SIG-M5 treated with dmso at 0.1 percent for 504 hours (cell line): ENCODE data around the gene PRSS1.
"Not testable (repeated sequence)": the region's sequence is repeated elsewhere in the genome, so short reads cannot be mapped to it uniquely, and the experiment has no call there.

Experiments used
- DNase-seq: peaks from one replicate; lab custom pipeline; 2025; ENCODE audit not compliant: unreplicated experiment; lab: John Stamatoyannopoulos, UW

Gene PRSS1

DNA sequence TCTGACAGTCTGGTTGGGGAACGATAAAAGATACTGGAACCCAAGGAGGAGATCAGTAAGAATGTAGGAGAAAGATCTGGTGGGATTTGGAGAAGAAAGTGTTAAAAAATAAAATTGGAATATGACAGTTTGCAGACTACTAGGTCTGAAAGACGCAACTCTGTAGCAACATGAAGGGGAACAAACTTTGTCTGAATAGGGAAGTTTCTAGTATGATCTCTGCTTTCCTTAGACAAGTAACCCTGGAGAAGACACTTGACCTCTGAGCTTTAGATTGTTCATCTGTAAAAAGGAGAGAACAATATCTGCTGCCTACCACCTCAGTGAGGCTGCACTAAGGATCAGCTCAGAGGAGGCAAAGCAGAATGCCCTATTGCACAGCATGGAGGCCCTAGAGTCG, 3.0 kb upstream of the PRSS1 start:
- DNase-seq, result peak; percentile 1

DNA sequence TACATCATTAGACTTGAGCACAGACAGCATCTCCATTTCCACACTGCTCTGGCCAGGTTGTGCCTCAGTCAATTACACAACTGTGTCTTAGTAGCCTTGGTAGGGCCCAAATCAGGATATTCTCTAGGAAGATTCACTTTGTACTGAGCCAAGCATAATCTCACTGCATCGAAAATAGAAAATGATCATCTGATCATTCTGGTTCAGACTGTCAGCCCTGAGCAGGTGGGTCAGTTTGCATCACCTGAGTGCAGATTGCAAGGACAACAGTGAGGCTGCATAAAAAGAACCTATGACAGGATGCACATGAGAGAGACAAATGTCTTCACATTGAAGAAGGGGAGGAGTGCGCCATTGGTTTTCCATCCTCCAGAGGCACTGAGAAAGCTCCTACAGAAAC, 862 bp upstream of the PRSS1 start:
- DNase-seq, result not testable (repeated sequence)

DNA sequence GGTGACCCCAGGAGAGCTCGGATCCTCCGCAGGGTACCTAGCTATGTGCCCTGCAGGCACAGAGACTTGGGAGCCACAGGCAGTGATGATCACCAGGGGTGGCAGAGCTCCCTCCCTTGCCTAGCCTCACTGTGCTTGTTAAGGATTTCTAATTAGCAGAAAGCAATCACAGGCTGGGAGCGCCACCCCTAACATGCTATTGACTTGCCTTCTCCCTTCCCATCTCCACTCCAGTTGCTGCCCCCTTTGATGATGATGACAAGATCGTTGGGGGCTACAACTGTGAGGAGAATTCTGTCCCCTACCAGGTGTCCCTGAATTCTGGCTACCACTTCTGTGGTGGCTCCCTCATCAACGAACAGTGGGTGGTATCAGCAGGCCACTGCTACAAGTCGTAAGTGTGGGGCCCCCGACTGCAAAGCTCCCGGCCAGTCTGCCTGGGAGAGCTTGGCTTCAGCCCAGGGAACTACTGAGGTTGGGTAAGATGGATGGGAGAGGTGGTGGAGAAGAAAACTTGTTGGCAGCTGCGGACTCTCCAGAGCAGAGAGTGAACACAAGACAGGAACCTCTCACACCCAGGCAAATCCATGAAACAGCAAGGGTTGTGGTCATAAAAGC, 1.2 kb downstream of the PRSS1 start:
- no peak for DNase-seq

DNA sequence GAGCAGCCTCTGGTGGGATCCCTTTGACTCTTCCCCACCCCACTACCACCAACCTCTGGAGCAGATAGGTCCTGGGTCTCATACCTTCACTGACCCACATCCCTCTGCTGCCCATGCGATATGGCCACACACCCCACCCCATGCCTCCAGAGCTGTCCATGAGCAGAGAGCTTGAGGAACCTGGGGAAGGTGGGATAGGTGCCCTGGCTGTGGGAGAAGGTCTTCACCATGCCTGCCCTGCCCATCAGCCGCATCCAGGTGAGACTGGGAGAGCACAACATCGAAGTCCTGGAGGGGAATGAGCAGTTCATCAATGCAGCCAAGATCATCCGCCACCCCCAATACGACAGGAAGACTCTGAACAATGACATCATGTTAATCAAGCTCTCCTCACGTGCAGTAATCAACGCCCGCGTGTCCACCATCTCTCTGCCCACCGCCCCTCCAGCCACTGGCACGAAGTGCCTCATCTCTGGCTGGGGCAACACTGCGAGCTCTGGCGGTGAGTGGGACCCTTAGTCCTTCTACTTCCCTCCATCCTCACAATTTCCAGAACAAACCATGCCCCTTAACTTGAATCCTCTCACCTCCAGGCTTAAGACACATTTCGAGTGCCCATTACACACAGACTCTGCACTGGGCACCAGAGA, 2.4 kb downstream of the PRSS1 start:
- DNase-seq, result not testable (repeated sequence)

DNA sequence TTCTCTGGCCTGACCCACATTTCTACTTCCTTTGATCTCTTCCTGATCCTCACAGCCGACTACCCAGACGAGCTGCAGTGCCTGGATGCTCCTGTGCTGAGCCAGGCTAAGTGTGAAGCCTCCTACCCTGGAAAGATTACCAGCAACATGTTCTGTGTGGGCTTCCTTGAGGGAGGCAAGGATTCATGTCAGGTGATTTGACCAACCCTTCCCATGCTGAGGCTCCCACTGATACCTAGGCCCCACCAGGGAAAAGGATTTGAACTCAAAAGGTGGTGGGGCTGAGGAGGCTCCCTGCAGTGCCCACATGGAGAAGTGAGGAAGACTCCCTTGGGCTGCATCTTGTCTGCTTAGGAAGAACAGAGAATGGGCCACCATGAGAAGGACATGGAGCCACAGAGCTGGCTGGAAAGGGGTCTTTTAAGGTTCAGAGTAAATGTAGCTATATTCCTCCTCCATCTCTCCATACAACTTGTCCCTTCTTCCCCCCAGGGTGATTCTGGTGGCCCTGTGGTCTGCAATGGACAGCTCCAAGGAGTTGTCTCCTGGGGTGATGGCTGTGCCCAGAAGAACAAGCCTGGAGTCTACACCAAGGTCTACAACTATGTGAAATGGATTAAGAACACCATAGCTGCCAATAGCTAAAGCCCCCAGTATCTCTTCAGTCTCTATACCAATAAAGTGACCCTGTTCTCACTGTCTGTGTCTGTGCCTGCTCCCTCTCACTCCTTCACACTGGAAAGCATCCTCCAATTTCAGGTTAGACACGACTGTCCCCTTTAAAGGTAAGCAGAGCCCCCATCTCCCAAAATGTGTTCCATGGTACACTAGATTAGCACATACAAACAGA, 3.3 kb downstream of the PRSS1 start:
- no peak for DNase-seq

DNA sequence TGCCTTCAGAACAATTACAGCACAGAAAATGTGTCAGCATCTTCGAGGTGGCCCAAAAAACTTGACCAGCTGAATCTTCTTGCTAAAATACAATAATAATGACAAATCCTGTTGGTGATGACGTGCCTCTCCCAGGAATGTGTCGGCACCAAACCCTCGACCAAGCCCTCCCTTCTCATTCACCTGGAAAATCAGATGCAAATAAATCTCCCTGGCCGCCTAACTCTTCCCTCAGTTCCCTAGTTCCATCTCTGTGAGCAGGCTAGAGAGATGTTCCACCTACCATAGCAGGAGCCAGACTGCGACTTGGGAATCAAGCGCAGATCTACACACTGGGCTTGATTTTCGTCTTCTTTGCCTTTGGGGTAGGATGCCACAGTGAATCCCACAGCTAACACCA, 4.1 kb downstream of the PRSS1 start:
- DNase-seq, result no peak

DNA sequence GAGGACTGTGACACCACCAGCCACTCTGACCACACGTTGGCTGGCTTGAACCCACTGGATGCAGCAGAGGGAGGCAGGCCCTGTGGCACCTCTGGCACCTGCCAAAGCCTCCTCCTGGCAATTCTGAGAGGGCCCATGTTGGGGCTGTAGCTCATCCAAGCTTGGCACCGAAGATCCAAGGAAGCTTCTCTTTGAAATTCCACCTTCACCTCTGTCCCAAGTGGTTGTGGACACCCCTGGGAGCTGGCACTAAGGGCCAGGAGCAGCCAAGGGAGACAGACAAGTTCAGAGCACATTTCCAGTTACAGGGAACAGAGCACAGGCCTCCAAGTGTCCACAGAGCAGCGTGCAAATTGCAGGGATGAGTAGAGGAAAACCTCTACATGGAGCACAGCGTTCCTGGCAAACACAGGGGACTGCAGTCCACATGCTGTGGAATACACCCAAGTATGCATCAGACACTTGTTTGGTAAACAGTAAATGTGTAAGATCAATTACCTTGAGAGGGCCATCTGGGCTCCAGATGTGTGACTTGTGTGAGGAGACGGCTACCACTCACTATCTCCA, 4.7 kb downstream of the PRSS1 start:
- DNase-seq, result not testable (repeated sequence)

DNA sequence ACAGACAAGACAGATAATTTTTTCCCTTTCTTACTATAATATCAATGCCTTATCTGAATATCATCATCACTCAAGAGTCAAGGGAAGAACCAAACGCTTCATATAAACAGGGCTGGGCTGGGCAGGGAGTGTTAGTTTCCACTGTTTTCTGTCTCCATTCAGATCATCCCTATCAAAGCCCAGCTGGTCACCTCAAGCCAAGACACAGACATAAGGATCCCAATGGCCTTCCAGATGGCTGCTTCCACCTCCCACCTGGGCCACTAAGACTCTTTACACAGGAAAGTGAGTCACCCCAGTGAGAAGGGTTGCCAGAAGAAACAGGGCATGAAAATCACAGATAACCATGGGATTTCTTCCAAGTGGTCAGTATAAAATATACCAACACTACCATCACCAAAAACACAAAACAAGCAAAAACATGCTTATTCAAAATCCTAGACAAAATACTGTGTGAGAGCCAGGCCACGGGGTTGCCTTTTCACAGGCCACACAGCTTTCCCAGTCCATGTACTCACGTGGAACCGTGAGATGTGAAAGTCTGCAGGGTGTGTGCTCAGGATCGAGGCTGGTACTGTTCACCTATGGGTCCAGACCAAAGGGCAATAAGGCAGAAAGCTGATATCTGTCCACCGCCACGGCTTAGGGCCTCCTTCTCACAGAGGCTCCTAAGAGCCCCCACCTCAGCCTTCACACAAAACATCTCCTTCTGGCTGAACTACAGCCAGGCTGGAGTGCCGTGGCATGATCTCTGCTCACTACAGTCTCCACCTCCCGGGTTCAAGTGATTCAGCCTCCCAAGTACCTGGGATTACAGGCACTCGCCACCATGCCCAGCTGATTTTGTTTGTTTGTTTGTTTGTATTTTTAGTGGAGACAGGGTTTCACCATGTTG, 5.7 kb downstream of the PRSS1 start:
- DNase-seq, result no peak

DNA sequence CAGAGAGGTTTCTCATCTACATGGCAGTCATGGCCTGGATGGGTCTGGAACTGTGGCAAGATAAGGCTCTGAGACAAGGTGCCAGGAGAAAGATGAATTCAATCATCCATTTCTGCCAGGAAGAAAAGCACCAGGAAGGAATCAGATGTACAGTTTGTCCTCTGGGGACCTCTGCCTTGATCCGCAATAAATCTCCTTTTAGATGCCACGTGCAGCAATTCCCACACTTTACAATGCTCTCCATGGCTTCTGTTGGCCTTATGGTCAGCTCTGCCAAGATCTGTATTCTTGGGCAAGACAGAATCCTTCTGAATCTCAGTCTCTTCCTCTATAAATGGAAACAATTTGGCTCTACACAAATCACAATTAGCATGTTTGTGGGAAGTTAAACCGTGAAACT, 9.0 kb downstream of the PRSS1 start:
- DNase-seq, result not testable (repeated sequence)

DNA sequence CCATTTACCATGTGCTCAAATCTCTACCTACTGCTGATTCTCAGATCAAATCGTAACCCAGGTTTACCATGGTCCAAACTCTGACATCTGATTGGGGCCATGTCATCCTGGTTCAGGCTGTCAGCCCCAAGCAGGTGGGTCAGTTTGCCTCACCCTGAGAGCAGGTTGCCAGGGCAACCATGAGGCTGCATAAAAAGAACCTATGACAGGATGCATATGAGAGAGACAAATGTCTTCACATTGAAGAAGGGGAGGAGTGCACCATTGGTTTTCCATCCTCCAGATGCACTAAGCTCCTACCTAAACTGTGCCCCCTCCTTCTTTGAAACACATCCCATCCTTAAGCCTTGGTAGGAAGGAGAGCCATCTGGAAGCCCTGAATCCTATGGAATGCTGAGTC, 10.2 kb downstream of the PRSS1 start:
- DNase-seq, result no peak

DNA sequence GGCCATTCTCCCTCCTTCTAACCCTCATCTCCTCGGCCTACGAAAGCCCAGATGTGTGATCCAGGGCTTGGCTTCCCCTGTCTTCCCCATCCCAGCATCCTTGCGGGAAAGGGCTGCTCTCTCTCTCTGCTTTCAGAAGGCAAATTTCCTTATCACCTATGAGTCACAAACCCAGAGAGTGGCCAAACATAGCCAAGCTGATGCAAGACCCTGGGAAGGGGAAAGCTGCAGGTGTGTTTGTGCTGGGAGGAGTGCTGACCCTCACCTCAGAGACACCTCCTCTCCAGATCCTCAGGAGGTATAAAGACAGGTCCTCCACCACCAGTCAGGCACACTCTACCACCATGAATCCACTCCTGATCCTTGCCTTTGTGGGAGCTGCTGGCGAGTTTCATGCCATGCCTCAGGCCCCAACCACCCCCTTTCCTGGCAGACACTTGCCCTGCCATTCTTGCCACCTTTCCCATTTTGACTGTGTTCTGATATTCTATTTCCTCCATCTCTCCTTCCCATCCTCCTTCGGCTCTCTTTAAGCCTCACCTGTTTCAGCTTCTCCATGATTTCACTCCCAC, 10.9 kb downstream of the PRSS1 start:
- DNase-seq, result no peak

DNA sequence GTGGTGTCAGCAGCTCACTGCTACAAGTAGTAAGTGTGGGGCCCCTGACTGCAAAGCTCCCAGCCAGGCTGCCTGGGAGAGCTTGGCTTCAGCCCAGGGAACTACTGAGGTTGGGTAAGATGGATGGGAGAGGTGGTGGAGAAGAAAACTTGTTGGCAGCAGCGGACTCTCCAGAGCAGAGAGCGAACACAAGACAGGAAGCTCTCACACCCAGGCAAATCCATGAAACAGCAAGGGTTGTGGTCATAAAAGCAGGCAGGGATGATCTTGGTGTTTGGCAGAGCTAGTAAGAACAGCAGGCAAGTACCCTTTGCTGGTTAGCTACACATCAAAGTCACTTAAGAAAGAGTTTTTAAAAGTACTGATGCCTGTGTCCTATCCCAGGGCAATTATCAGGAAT, 12.3 kb downstream of the PRSS1 start:
- not testable (repeated sequence) for DNase-seq

DNA sequence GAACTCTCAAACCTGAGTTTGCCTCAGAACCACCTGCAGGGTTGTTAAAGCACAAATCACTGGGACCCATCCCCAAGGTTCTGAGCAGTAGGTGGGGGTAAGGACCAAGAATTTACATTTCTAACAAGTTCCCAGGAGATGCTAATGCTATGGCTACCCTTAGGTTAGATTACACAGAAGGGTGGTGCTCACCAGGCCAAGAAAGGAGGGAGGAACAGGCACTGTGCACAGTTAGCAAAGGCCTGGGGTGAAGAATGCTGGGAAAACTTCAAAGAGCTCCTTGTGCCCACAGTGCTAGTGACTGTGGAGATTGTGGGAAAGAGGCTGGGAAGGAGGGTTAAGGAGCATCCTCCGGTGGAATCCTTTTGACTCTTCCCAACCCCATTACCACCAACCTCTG, 12.8 kb downstream of the PRSS1 start:
- no peak for DNase-seq

DNA sequence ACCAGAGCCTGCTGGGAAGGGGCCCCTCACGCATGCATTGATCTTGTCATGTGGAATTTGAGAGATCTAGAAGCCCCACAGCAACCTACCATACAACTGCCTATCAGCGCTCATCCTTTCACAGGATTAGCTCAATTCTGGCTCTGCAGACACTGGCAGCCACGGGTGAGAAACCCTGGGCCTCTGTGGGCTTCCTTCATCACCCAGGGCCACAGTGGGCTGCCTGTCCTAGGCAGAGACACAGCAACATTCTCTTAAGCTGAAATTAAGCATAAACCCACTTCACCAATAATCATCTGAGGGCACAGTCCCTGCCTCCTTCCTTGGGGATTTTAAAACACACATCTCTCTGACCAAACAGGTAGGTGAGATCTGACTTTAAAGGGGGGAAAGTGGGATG, 18.2 kb downstream of the PRSS1 start:
- DNase-seq, result no peak

DNA sequence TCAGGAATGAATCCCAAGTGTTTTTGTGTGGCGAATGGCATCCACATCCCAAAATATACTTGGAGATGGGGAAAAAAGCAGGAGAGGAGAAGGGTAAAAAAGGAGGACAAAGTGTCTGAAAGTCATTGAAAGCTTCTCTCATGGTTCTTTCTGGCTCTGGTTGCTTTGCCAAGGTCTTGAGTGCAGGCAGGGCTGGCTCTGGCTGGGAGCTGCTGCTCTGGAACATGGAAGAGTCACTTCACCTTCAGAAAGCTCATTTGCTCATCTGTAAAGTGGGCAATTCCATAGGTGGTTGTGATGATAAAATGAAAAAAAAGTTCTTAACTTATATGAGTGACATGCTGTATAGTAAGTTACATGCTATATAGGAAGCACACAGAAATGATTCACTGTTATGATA, 18.6 kb downstream of the PRSS1 start:
- DNase-seq, result no peak

DNA sequence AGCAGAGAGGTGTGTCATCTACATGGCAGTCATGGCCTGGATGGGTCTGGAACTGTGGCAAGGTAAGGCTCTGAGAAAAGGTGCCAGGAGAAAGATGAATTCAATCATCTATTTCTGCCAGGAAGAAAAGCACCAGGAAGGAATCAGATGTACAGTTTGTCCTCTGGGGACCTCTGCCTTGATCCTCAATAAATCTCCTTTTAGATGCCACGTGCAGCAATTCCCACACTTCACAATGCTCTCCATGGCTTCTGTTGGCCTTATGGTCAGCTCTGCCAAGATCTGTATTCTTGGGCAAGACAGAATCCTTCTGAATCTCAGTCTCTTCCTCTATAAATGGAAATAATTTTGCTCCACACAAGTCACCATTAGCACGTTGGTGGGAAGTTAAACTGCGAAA, 19.6 kb downstream of the PRSS1 start:
- not testable (repeated sequence) for DNase-seq

DNA sequence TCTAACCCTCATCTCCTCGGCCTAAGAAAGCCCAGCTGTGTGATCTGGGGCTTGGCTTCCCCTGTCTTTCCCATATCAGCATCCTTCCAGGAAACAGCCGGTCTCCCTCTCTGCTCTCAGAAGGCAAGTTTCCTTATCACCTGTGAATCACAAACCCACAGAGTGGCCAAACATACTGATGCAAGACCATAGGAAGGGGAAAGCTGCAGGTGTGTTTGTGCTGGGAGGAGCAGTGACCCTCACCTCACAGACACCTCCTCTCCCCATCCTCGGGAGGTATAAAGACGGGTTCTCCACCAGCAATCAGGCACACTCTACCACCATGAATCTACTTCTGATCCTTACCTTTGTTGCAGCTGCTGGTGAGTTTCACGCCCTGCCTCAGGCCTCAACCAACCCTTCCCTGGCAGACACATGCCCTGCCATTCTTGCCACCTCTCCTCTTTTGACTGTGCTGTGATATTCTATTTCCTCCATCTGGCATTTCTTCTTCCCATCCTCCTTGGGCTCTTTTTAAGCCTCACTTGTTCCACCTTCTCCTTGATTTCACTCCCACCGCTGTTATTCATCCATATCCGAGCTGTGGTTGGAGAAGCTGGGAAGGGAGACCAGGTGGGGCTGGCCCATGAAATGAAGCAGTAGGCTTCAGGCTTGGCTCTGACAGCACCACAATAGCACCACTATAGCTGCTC, 21.5 kb downstream of the PRSS1 start, which contains the start of gene PRSS2:
Gene PRSS2, plus strand, starts transcription at position 310 of the 692 bp plus-strand sequence. Its CDS starts 13 bp downstream, at position 323.
- DNase-seq, result no peak

DNA sequence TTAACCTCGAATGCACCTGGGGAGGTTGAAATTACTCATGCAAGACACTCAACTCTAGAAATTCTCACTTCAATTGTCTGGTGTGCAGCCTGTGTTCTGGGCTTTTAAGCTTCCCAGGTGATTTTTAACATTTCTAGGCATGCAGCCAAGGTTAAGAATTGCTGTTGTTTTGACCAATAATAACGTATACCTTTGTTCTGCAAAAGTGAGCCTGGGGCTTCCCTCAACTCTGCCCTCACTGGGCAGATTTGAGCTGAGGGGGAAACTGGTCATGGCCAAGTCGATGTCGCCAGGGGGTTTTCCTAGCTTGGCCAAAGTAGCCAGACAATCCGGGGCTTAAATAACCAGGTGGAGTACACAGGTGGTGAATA, 22.1 kb downstream of the PRSS1 start:
- no peak for DNase-seq

DNA sequence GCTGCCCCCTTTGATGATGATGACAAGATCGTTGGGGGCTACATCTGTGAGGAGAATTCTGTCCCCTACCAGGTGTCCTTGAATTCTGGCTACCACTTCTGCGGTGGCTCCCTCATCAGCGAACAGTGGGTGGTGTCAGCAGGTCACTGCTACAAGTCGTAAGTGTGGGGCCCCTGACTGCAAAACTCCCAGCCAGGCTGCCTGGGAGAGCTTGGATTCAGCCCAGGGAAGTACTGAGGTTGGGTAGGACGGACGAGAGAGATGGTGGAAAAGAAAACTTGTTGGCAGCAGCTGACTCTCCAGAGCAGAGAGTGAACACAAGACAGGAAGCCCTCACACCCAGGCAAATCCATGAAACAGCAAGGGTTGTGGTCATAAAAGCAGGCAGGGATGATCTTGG, 22.8 kb downstream of the PRSS1 start:
- DNase-seq, result no peak

DNA sequence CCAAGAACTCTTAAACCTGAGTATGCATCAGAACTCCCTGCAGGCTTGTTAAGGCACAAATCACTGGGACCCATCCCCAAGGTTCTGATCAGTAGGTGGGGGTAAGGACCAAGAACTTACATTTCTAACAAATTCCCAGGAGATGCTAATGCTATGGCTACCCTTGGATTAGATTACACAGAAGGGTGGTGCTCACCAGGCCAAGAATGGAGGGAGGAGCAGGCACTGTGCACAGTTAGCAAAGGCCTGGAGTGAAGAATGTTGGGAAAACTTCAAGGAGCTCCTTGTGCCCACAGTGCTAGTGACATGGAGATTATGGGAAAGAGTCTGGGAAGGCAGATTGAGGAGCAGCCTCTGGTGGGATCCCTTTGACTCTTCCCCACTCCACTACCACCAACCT, 23.4 kb downstream of the PRSS1 start:
- DNase-seq, result no peak
